NOMO-1 treated with DMSO at 0.1 percent for 48 hours (cell line): ENCODE results near the gene DLEC1.

Experiments used
- DNase-seq: peaks from one replicate; lab custom pipeline; 2025; ENCODE audit not compliant: unreplicated experiment; lab: John Stamatoyannopoulos, UW

The DLEC1 gene

DNA sequence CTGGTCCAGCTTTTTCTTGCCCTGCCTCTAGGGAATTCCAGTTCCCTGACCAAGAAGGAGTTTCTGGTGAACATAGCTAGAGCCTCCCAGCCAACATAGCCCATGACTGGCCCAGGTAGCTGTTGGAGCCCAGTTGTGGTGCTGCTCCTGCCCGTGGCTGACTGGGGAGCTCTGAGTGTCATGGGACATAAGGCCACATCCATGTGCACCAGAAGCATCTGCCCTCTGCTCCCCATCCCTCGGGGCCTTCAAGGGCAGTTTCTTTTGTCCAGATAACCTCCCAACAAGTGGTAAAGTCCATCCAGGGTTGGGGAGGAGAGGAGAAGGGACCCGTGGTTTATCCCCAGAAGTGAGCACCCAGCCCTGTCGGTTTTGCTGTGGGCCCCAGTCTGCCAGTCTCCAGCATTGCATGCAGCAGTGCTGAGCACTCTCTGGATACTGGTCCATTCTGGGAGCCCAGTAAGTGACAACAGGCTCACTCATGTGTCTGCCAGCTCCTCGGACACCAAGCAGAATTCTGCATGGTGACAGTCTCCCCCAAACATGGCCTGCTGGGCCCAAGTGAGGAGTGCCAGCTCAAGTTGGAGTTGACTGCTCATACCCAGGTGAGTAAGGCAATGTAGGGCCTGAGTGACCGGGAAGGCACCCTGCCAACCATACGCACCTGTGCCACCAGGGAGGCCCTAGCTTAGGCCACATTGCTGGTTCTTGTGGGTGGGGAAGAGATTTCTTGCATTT is 69.1 kb downstream of the DLEC1 start:
- no peak for DNase-seq

- peak; percentile 55 for DNase-seq
Measured at GRCh38 chr3:38108649-38109579, 69.9 kb downstream of the DLEC1 start.

DNA sequence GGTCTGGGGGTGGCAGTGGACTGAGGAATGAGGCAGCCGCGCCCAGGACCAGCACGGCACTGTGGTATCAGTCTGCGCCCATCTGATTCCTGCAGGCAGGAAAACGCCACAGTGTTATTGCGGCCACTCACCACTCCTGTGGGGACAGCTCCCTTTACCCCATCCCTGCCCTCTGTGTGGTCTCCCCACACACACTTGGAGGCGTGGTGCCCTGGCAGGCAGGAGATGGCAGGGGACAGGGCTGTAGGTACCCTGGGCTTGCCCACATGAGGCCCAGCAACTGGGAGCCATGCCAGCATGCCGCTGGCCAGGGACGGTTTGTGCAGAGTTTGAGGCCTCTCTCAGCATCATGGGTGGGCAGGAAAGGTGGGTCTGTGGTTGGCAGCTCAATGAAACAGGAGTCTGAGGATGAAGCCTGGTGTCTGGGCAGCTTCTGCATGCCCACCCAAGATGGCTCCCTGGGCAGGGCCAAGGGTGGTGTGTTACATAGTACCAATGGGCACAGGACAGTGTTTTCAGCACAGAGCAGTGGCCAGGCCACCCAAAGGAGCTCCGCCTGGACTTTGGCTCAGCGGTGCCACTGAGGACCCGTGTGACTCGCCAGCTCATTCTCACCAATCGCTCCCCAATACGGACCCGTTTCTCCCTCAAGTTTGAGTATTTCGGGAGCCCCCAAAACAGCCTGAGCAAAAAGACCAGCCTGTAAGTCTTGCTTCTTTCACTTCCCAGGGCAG is 70.7 kb downstream of the DLEC1 start:
- no peak for DNase-seq

DNA sequence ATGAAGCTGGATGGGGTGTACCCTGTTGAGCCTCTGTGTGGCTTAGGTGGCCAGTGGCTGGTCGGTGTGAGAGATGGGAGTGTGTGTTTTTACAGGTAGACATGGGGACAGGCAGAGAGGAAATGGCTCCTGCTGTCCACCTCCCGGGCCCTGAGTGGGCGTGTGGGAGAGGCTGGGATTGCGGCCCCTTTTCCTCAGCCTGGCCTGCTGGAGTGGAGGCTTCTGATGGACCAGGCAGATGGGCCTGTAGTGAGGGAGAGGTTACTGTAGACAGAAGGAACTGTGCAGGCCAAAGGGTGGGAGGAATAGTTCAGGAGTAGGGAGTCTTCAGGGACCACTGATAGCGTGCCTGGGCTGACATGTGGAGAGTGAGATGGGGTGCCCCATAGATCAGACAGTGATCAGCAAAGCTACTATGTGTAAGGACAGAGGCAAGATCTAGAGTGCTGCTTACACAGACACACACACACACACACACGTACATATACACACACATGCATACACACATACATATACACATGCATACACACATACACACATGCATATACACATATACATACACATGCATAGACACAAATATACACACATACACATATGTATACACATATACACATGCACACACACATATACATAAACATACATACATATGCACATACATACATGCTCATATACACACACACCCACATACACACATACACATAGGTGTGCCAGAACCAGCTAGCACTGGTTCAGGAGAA is 71.5 kb downstream of the DLEC1 start:
- no peak for DNase-seq

DNA sequence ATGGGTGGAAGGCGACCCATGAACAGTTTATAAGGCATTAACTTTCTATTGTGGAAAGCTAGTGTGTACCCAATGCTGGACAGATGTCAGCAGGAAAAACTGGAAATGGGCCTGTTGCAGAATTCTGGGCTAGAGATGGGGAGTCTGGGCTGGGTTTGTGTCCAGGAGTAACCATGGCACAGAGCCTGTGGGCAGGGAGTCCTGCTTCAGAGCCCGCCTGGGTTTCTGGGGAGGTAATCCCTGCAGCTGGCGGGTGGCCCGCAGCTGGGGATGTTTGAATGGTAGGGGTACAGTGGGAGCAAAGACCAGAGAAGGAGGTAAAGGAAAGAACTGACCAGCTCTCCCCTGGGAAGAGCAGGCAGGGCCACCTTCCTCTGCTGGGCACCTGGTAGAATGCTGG is 72.2 kb downstream of the DLEC1 start:
- no peak for DNase-seq

- DNase-seq, result no peak
Measured at GRCh38 chr3:38111696-38112377, 72.8 kb downstream of the DLEC1 start.

- DNase-seq, result no peak
Measured at GRCh38 chr3:38112378-38112761, 73.4 kb downstream of the DLEC1 start.

DNA sequence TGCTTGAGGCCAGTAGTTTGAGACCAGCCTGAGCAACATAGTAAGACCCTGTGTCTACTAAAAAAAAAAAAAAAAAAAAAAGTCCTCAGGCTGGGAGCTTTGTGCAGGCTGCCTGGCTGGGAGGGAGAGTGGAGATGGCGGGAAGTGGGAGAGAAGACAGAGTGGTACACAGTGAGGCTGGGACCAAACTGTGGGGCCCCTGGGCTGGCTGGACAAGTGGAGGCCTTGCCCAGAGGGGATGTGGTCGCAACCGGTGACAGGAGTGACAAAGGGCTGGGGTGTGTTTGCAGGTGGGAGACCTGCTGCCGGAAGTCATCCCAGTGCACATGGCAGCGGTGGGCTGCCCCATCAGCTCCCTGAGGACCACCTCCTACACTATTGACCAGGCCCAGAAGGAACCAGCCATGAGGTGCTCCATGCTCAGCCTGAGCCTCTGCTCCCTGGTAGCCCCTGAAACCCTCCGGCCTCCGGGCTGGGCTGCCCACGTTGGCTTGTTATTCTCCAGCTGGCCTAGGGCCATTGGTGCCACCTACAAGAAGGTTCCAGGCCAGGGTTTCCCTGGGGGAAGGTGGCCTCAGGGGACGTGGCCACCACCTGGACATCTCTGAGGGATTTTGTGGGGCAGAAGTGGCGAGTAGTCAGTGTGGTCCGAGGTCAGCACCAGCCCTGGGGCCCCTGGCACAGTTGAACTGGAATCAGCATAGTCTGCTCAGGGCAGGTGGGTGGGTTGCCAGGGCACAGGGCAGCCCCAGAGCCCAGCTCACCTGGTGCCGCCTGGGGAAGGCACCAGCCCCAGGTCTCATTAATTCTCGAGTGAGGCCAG is 75.3 kb downstream of the DLEC1 start:
- no peak for DNase-seq

- DNase-seq, result no peak
Measured at GRCh38 chr3:38114875-38115644, 76.1 kb downstream of the DLEC1 start.

DNA sequence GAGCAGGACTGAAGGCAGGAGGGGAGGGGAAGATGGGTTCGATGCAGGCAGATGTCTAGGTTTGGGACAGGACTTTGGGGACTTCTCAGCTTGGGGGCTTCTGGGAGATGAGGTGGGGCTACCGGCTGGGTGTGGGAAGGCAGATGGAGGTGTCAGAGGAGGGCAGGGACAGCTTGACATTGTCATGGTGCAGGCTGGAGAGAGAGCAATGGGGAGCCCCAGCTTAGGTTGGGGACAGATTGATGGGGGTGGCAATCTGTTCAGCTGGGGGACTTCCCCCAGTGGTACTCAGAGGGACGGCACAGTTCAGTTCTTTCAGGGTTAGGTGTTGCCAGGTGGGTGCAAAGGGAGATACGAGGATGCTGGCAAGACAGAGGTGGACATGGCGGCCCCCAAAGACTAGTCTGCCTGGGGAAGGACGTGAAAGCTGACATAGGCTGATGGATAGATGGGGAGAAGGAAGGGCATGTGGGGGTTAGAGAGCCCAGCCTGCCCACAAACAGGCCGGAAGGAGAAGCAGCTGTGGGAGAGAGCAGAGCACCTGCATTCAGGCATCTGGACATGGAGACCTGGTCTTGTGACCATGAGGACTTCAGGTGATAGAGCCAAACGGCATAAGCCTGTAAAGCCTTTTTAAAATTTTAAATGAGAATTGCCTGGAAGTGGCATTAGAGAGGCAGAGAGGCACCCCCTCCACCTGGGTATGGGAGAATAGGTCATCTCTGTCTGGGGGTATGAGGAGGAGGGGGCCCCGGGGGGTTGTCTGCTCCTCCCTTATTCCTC is 76.8 kb downstream of the DLEC1 start:
- no peak for DNase-seq

- no peak for DNase-seq
Measured at GRCh38 chr3:38116471-38117162, 77.6 kb downstream of the DLEC1 start.

DNA sequence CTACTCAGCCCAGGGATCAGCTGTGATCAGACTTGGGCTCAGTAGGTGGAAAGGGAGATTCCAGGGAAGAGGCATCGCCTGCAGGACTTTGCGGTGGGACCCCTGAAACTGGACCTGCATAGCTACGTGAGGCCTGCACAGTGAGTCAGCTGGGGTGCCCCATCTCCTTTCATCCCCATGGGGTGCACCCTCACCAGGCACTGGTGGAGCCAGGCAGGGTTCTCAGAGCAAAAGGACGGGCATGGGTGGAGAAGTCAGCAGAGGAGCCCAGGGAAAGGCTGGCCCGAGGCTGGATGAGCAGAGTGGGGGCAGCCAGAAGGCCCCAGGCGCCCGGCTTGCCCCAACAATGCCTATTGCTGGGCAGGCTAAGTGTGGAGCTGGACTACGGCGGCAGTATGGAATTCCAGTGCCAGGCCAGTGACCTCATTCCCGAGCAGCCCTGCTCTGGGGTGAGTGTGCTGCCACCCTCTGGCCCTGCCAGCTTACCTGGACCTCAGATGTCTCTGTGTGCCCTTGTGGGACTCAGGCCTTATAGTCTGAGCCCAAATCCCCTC is 78.2 kb downstream of the DLEC1 start:
- no peak for DNase-seq

GRCh38 chr3:38117748-38118420 is 78.9 kb downstream of the DLEC1 start:
- peak; percentile 54 for DNase-seq

- no peak for DNase-seq
Measured at GRCh38 chr3:38118421-38119247, 79.6 kb downstream of the DLEC1 start.

DNA sequence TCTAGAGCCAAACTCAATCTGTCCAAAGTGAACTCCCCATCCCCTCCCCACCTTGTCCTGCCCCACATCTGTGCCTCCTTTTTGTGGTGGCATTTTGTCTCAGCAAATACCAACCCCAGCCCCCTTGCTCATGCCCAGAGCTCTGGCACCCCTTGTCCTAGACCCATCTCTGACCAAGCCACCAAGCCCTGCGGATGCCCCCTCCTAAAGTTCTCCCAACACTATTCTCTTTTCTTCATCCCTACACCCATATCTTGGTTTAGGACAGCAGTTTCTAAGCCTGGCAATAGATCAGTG is 80.2 kb downstream of the DLEC1 start:
- no peak for DNase-seq
